Karpas-422 (cell line): Measurements from ENCODE around the gene SORCS2. TPM values are rescaled to one million over a fixed set of nuclear protein-coding genes. Genes with fewer than 3 reads are reported as not detected.

ENCODE experiments used
- DNase-seq: peaks from one replicate; pipeline ENCODE4 v3.0.0-alpha.2; 2015
- H2AFZ ChIP-seq: fragments of 200-600 bp; sonication (generic); 2 replicates; pipeline ENCODE4 v1.6.1; 2014; ENCODE audit warnings: antibody characterized with exemption, low read length, mixed read lengths
- H3K27ac ChIP-seq: fragments of 200-600 bp; sonication (generic); 2 replicates; pipeline ENCODE4 v1.5.1; 2014; ENCODE audit warnings: mild to moderate bottlenecking, low read length, moderate library complexity
- H3K27me3 ChIP-seq: fragments of 200-600 bp; sonication (generic); 2 replicates; pipeline ENCODE4 v1.6.1; 2014; ENCODE audit warnings: low read length, mixed read lengths
- H3K36me3 ChIP-seq: fragments of 200-600 bp; sonication (generic); 2 replicates; pipeline ENCODE4 v1.6.1; 2014; ENCODE audit warnings: low read length, mixed read lengths; ENCODE audit not compliant: insufficient read depth
- H3K4me1 ChIP-seq: fragments of 200-600 bp; sonication (generic); 2 replicates; pipeline ENCODE4 v1.6.1; 2014; ENCODE audit warnings: mild to moderate bottlenecking, low read length, mixed read lengths
- H3K4me2 ChIP-seq: fragments of 200-600 bp; sonication (generic); 2 replicates; pipeline ENCODE4 v1.6.1; 2014; ENCODE audit warnings: low read length, low read depth, mild to moderate bottlenecking; ENCODE audit not compliant: poor library complexity, severe bottlenecking
- H3K4me3 ChIP-seq: fragments of 200-600 bp; sonication (generic); 2 replicates; pipeline ENCODE4 v1.5.1; 2014; ENCODE audit warnings: mild to moderate bottlenecking, antibody characterized with exemption, low read length, mixed read lengths
- H3K79me2 ChIP-seq: fragments of 200-600 bp; sonication (generic); 2 replicates; pipeline ENCODE4 v1.6.1; 2014; ENCODE audit warnings: mild to moderate bottlenecking, low read length, mixed read lengths
- H3K9ac ChIP-seq: fragments of 200-600 bp; sonication (generic); 2 replicates; pipeline ENCODE4 v1.6.0; 2014; ENCODE audit warnings: low read length
- H3K9me2 ChIP-seq: fragments of 200-600 bp; sonication (generic), shearing (Covaris generic); replicated peaks from 2 replicates; pipeline ENCODE4 v1.6.0; 2014; ENCODE audit warnings: mild to moderate bottlenecking, low read length, moderate library complexity; ENCODE audit not compliant: insufficient read depth
- H3K9me3 ChIP-seq: fragments of 300-700, 200-600 bp; sonication (generic); 2 replicates; pipeline ENCODE4 v1.6.1; 2014; ENCODE audit warnings: low read length, mixed read lengths
- H4K20me1 ChIP-seq: fragments of 200-600 bp; sonication (generic); 2 replicates; pipeline ENCODE4 v1.6.1; 2014; ENCODE audit warnings: mild to moderate bottlenecking, antibody characterized with exemption, low read length, low read depth; ENCODE audit not compliant: insufficient read depth
- total RNA-seq: library from RNA; depleted of rRNA; stranded (reverse); fragments of >200 nt; shearing (Covaris generic); gene quantifications from 2 replicates; pipeline ENCODE4 v1.2.3, GENCODE V29; 2014; ENCODE audit warnings: low replicate concordance

The SORCS2 gene
- total RNA-seq, 1 experiment from 2014 or later, result not detected

- no peak overlapping the region for H3K4me2 ChIP-seq
- no peaks in the 10 kb centered on the region for H4K20me1 ChIP-seq
- no peaks in the 10 kb centered on the region for H3K9me2 ChIP-seq
- H3K4me3 ChIP-seq, result no peak overlapping the region
- H3K36me3 ChIP-seq, result no peaks in the 10 kb centered on the region
- H3K79me2 ChIP-seq, result no peaks in the 10 kb centered on the region
- H3K4me1 ChIP-seq, result no peaks in the 10 kb centered on the region
- no peak for DNase-seq
- H3K27me3 ChIP-seq, result no peaks in the 10 kb centered on the region
- no peaks in the 10 kb centered on the region for H3K9me3 ChIP-seq
- H3K27ac ChIP-seq, result no peak overlapping the region
- no peak overlapping the region for H3K9ac ChIP-seq
- no peak overlapping the region for H2AFZ ChIP-seq
Observed at GRCh38 chr4:7638489-7638888, 446.2 kb downstream of the SORCS2 start.

- Histone ChIP-seq H2AFZ (no peak overlapping the region), H3K9me2 (no peaks in the 10 kb centered on the region), H3K4me1 (no peaks in the 10 kb centered on the region), H4K20me1 (no peaks in the 10 kb centered on the region), H3K9ac (no peak overlapping the region), H3K9me3 (no peaks in the 10 kb centered on the region), H3K36me3 (no peaks in the 10 kb centered on the region), H3K27ac (no peak overlapping the region), H3K79me2 (no peaks in the 10 kb centered on the region), H3K4me2 (no peak overlapping the region), H3K27me3 (no peaks in the 10 kb centered on the region), H3K4me3 (no peak overlapping the region)
- DNase-seq, result no peak
Observed at GRCh38 chr4:7638984-7639789, 446.8 kb downstream of the SORCS2 start.

DNA sequence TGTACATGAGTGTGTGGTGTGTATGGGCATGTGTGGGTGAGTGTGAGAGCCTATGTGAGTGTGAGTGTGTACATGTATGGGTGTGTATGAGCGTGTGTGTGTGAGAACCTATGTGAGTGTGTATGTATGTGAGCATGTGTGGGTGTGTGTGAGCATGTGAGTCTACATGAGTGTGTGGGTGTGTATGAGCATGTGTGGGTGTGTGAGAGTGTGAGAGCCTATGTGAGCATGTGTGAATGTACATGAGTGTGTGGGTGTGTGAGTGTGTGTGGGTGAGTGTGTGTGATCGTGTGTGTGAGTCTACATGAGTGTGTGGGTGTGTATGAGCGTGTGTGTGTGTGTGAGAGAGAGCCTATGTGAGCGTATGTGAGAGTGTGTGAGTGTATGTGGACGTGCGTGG lies 447.8 kb downstream of the SORCS2 start:
- H3K36me3 ChIP-seq, result no peaks in the 10 kb centered on the region
- H3K4me3 ChIP-seq, result no peak overlapping the region
- H2AFZ ChIP-seq, result no peak overlapping the region
- H3K4me1 ChIP-seq, result no peaks in the 10 kb centered on the region
- H3K79me2 ChIP-seq, result no peaks in the 10 kb centered on the region
- H3K4me2 ChIP-seq, result no peak overlapping the region
- no peak overlapping the region for H3K27ac ChIP-seq
- no peaks in the 10 kb centered on the region for H3K27me3 ChIP-seq
- H3K9ac ChIP-seq, result no peak overlapping the region
- no peaks in the 10 kb centered on the region for H3K9me3 ChIP-seq
- DNase-seq, result no peak
- no peaks in the 10 kb centered on the region for H4K20me1 ChIP-seq
- H3K9me2 ChIP-seq, result no peaks in the 10 kb centered on the region

GRCh38 chr4:7641712-7642111 lies 449.4 kb downstream of the SORCS2 start:
- Histone ChIP-seq H2AFZ (no peak overlapping the region), H4K20me1 (no peaks in the 10 kb centered on the region), H3K4me3 (no peak overlapping the region), H3K79me2 (no peaks in the 10 kb centered on the region), H3K4me2 (no peak overlapping the region), H3K9me2 (no peaks in the 10 kb centered on the region), H3K36me3 (no peaks in the 10 kb centered on the region), H3K9me3 (no peaks in the 10 kb centered on the region), H3K27me3 (no peaks in the 10 kb centered on the region), H3K27ac (no peak overlapping the region), H3K9ac (no peak overlapping the region), H3K4me1 (no peaks in the 10 kb centered on the region)
- no peak for DNase-seq

DNA sequence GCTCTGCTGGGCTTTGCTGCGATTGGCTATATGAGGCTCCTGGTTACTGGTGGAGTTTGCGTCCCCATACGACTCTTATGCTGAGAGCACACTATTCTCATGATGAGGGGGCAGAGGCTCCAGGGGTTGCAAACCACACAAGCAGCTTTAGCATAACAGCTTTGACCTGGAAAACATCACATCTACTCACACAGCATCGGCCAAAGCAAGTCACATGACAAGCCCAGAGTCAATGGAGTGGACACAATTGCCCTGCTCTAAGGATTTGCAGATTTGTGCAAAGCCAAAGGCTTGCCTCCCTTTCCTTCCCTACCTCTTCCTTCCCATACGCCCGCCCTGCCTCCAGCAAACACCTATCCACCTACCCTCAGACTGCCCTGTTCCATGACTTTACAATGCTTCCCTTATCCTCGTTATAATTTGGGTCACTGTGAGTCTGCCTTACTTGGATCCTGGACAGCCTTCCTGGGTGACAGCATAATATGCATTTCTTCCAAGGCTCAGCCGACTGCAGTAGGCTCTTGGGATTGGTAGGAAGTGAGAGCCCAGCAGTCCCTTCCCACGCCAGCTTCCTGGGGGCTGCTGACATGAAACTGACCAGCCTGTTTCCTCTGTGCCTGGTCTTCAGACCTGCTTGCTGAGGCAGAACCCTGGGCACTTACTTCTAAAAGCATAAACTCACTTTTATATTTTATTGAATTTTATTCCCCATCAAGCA lies 450.6 kb downstream of the SORCS2 start:
- H2AFZ ChIP-seq, result no peak overlapping the region
- H4K20me1 ChIP-seq, result no peaks in the 10 kb centered on the region
- no peak overlapping the region for H3K4me3 ChIP-seq
- no peak overlapping the region for H3K27ac ChIP-seq
- no peak overlapping the region for H3K4me2 ChIP-seq
- no peaks in the 10 kb centered on the region for H3K79me2 ChIP-seq
- no peak overlapping the region for H3K9ac ChIP-seq
- no peaks in the 10 kb centered on the region for H3K9me2 ChIP-seq
- H3K9me3 ChIP-seq, result no peaks in the 10 kb centered on the region
- no peaks in the 10 kb centered on the region for H3K4me1 ChIP-seq
- no peaks in the 10 kb centered on the region for H3K27me3 ChIP-seq
- H3K36me3 ChIP-seq, result no peaks in the 10 kb centered on the region
- DNase-seq, result no peak

DNA sequence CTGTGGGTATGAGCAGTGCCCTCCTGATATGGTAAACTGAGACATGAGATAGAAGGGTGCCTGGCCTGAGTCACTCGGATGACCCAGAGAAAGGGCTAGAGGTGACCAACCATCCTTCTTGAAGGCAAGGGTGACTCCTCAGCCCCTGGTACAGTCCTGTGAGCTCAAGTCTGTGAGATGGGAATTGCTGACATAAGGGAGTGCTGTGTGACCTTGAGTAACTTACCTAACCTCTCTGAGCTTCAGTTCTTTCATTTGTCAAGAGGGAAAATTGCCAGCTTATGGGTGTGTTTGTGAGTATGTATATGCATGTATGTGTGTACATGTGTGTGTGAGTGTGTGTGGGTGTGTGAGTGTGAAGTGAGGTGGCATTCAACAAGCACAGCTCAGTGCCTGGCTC lies 452.8 kb downstream of the SORCS2 start:
- Histone ChIP-seq H3K36me3 (no peaks in the 10 kb centered on the region), H3K27me3 (no peaks in the 10 kb centered on the region), H3K27ac (no peak overlapping the region), H3K4me3 (no peak overlapping the region), H3K79me2 (no peaks in the 10 kb centered on the region), H3K9me2 (no peaks in the 10 kb centered on the region), H2AFZ (no peak overlapping the region), H3K9ac (no peak overlapping the region), H3K9me3 (no peaks in the 10 kb centered on the region), H3K4me2 (no peak overlapping the region), H3K4me1 (no peaks in the 10 kb centered on the region), H4K20me1 (no peaks in the 10 kb centered on the region)
- no peak for DNase-seq

DNA sequence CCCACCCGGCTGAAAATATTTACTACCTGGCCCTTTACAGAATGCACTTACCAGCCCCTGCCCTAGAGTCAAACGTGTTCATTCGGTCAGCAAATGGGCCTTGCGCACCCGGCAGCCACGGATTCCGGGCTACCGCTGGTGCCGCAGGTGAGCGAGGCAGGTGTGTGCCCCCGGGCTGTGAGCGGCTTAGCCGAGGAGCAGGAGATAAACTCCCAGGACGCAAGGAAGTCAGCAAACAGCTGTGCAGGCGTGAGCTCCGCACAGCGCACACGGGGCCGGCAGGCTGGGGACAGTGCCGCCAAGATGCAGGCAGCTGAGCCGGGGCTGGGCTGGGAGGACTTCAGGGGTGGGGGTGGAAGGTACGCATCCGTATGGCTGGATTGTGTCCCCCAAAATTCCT lies 453.6 kb downstream of the SORCS2 start:
- no peak for DNase-seq
- Histone ChIP-seq H3K9ac (no peak overlapping the region), H3K4me2 (no peak overlapping the region), H3K9me3 (no peaks in the 10 kb centered on the region), H3K9me2 (no peaks in the 10 kb centered on the region), H3K79me2 (no peaks in the 10 kb centered on the region), H3K4me3 (no peak overlapping the region), H4K20me1 (no peaks in the 10 kb centered on the region), H2AFZ (no peak overlapping the region), H3K27me3 (no peaks in the 10 kb centered on the region), H3K4me1 (no peaks in the 10 kb centered on the region), H3K36me3 (no peaks in the 10 kb centered on the region), H3K27ac (no peak overlapping the region)

DNA sequence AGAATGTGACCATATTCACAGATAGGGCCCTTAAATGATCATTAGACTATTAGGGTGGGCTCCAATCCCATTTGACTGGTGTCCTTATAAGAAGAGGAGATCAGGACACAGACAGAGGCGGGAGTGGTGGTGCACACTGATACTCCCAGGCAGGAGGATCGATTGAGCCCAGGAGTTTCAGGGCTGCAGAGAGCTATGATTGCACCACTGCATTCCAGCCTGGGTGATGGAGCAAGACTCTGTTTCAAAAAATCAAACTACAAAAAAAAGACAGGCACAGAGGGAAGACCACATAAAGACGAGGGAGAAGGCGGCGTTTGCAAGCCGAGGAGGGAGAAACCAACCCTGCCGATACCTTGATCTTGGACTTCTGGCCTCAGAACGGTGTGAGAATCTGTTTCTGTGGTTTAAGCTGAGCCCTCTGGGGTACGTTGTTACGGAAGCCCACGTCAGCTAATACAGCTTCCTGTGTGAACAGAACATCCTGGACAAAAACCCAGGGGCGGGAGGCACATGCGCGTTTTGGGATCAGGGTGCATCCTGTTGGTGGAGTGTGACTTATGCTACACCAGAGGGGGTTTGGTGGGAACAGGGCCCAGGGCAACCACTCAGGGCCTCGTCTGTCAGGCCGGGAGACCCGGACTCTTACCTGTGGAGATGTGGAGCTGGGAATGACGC lies 454.2 kb downstream of the SORCS2 start:
- Histone ChIP-seq H3K4me1 (no peaks in the 10 kb centered on the region), H4K20me1 (no peaks in the 10 kb centered on the region), H3K27me3 (no peaks in the 10 kb centered on the region), H3K79me2 (no peaks in the 10 kb centered on the region), H3K9me3 (no peaks in the 10 kb centered on the region), H3K27ac (no peak overlapping the region), H3K9me2 (no peaks in the 10 kb centered on the region), H3K4me3 (no peak overlapping the region), H3K36me3 (no peaks in the 10 kb centered on the region), H2AFZ (no peak overlapping the region), H3K9ac (no peak overlapping the region), H3K4me2 (no peak overlapping the region)
- DNase-seq, result no peak
